GM21529 (cell line): ENCODE results near the gene NSUN7.

Experiments
- ATAC-seq: cut with Tn5 transposase; IDR thresholded peaks from one replicate; pipeline ENCODE4 v1.9.1; 2021; ENCODE audit not compliant: unreplicated experiment

Gene NSUN7

GRCh38 chr4:40844261-40844660 is 94.5 kb downstream of the NSUN7 start:
- ATAC-seq = no peak

- ATAC-seq = no peak
Observed at GRCh38 chr4:40845154-40845835, 95.5 kb downstream of the NSUN7 start.

GRCh38 chr4:40846532-40846931 is 96.8 kb downstream of the NSUN7 start:
- ATAC-seq = no peak

- ATAC-seq = no peak
Observed at GRCh38 chr4:40848251-40848650, 98.5 kb downstream of the NSUN7 start.

GRCh38 chr4:40848940-40849339 is 99.2 kb downstream of the NSUN7 start:
- ATAC-seq = no peak

- no peak for ATAC-seq
Observed at GRCh38 chr4:40850496-40850895, 100.7 kb downstream of the NSUN7 start.

- ATAC-seq = no peak
Observed at GRCh38 chr4:40856277-40856839, 106.6 kb downstream of the NSUN7 start.

GRCh38 chr4:40856840-40857362 is 107.1 kb downstream of the NSUN7 start:
- ATAC-seq = peak; percentile 86

- ATAC-seq = no peak
Observed at GRCh38 chr4:40857956-40858355, 108.2 kb downstream of the NSUN7 start.

GRCh38 chr4:40858962-40859361 is 109.2 kb downstream of the NSUN7 start:
- no peak for ATAC-seq
